NCI-H446 (cell line): ENCODE results near the gene AFF2.

Source experiments
- DNase-seq, 2 experiments: peaks; one replicate each; lab custom pipeline; 2025; lab: John Stamatoyannopoulos, UW

AFF2 gene

GRCh38 chrX:149010013-149010852 lies 509.8 kb downstream of the AFF2 start:
- no peak for DNase-seq

- DNase-seq: no peak
These were observed 510.4 kb downstream of the AFF2 start for GRCh38 chrX:149010853-149011224.

GRCh38 chrX:149013081-149013480 lies 512.7 kb downstream of the AFF2 start:
- no peak for DNase-seq

- no peak for DNase-seq
These were observed 520.7 kb downstream of the AFF2 start for GRCh38 chrX:149021159-149021558.

- no peak for DNase-seq
These were observed 522.1 kb downstream of the AFF2 start for GRCh38 chrX:149022485-149022884.

GRCh38 chrX:149032449-149032848 lies 532.0 kb downstream of the AFF2 start:
- DNase-seq: no peak

- no peak for DNase-seq
These were observed 535.7 kb downstream of the AFF2 start for GRCh38 chrX:149036086-149036485.

GRCh38 chrX:149037281-149037870 lies 537.0 kb downstream of the AFF2 start:
- DNase-seq: no peak

- no peak for DNase-seq
These were observed 538.6 kb downstream of the AFF2 start for GRCh38 chrX:149039057-149039456.

GRCh38 chrX:149040873-149041535 lies 540.6 kb downstream of the AFF2 start:
- no peak for DNase-seq

- DNase-seq: no peak
These were observed 543.0 kb downstream of the AFF2 start for GRCh38 chrX:149043401-149043800.

GRCh38 chrX:149044471-149044870 lies 544.1 kb downstream of the AFF2 start:
- DNase-seq: no peak

GRCh38 chrX:149045645-149046210 lies 545.3 kb downstream of the AFF2 start:
- no peak for DNase-seq
